HG02884 (cell line): ENCODE measurements around the gene NUDT8.
"Not testable (repeated sequence)": the region's sequence is repeated elsewhere in the genome, so short reads cannot be mapped to it uniquely, and the experiment has no call there.

Source experiments
- ATAC-seq: cut with Tn5 transposase; IDR thresholded peaks from one replicate; pipeline ENCODE4 v1.9.1; 2021; ENCODE audit warnings: mild to moderate bottlenecking, moderate library complexity; ENCODE audit not compliant: unreplicated experiment

NUDT8 gene

DNA sequence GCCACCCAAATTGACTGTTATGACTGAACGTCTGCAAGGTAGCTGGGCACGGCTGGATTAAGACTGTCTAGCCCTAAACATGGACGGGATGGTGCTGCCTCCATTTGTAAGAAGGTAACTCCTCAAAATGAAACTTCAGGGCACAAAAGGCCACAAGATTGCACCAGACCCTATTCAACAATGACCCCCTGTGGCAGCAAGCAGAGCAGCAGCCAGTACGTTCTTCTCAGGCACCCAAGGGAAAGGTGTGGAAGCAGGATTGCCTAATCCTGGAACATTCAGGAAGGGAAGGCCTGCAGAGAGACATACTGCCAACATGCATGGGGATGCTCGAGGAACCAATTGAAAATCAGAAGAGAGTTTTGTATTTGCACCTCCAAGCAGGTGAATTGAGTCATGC is 14.3 kb upstream of the NUDT8 start:
- ATAC-seq = no peak

DNA sequence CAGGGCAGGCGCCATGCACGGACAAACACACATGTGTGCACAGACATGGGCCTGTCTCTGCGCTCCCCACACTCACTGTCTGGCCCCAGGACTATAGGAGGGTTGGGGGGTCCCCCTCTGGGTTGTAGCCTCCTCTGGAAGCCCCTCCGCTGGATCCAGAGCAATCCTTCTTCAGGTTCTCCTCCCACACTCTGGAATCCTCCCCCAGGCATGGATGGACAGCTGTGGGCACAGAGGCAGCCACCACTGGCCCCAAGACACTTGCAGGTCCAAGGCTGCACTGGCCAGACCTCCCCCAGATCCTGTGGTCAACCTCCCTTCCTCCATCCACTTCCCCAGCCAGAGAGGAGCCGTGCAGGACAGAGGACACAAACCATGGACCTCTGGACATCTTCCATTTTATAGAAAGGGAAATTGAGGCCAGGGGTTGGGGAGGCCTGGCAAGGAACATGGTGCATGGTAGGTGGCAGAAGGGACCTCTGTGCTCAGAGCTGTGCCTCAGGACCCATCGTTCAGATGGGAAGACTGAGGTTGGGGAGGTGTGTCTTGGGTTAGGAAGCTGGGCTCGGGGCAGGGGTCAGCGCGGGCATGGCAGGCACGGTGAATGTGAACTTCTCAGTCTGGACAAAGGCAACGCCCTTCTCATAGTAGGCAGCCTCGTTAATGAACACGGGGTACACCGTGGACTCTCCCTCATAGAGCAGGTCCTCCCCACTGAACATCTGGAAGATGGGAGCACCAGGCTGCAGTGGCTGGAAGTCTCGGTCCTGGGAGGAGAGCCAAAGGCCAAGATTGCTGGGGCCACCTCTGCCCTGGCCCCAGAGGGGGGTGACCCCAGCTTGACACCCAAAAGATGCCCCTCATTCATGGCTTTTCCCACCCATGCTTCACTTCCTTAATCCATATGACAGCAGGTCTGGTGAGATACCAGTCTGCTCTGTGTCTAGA is 12.7 kb upstream of the NUDT8 start:
- no peak for ATAC-seq

DNA sequence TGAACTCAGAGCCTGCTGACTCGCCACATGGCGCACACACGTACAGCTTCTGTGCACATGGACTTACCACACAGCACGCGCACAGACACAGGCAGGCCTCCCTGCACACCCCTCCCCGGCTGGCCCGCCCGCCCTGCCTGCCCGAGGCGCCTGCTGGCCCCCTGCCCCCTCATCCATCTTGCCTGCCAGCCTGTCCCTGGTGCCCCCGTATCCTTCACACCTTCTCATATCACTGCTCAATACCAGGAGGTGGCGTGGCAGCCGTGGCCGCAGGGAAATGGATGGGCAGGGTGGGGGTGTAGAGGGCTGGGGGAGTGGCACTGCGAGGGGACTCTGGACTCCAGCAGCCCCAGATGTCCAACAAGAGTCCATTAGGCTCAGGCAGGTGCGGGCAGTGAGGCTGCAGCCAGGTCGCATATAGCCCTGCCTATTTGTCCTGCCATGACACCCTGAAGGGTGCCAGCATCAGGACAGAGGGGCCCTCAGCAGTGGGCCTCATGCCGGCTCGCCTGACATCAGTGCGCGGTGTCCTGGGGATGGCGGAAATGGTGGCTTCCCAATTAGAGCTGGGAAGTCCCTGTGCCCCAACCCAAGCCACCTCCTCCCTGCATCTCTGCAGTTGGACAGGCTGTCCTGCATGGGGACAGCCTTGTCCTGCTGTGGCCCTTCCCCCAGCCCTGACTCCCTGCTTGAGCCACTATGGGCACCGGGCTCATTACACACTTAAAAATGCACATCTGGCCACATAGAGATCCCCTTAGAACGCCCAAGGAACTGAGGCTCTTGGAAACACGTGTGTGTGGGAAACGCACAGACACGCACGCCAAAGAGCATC is 11.8 kb upstream of the NUDT8 start:
- no peak for ATAC-seq

DNA sequence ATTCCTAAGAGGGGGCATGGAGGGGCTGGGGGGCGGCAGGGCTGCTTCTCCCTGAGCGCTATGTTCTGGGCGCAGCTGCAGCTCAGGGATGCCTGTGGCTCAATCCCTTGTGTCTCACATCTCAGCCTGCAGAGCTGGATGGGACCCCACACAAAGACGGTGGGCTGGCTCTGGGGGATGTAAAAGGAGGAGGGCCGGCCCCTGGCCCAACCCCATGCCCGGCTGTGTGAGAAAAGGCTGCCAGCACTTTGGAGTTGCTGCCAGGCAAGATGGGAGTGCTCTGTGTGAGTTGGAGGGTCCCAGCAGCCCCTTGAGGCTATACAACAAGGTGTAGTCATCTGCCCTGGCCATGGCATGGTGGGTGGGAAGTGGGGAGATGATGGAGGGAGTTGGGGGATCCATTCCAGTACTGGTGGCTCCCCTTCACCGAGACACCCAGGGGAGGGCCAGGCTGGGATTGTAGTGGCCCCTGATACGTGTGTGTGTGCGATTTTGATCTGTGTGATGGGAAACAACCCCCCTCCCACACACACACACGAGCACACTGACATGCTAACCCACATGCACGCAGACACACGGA is 11.1 kb upstream of the NUDT8 start:
- ATAC-seq = no peak

DNA sequence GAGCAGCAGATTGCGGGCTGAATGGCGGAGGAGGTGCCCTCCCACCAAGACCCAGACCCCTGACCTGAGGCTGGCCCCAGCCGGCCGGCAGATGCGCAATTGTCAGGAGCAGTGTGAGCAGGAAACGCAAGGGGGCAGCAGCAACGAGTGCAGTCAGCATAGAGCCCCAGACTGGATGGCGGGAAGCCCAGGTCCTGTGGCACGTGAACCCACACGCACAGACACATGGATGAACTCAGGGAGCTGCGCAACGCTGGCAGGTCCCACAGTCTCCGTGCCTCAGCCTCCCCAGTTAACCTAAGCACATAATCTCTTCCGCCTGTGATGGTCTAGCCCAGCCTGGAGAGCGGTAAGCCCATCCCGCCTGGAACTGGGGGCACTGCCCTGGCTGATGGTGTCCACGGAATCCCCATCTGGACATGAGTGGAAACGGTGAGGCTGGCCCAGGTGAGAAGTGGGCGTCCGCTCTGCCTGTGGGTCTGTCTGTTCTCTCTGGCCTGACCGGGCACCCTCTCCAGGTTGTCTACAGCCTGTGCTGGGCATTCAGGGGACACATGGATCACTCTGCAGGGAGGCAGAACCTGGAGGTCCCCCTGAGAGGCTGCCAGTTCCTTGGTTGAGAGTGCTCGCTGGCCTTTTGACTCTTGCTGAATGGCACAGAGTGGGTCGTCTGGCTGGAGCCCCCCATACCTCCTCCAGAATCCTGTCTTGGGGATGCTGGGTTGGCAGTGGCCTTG is 10.5 kb upstream of the NUDT8 start:
- ATAC-seq = no peak

DNA sequence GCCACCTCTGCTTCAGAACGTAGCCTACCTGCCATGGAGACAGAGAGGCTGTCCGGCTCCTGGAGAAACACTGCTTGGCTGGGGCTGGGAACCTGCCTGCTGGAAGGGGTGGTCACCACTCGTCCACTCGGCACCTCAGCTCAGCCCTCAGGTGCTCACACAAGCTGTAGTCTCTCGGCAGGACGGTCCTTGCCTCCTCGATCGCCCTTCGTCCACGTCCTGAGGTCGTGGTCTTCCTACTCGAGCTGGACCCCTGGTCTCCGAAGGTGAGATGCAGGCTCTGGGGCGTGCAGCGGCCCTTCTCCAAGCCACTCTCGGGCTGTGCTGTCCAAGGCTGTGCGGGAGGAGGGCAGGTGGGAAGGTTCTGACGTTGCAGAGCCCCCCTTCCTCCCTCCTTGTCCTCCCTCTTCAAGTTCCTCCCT is 9.7 kb upstream of the NUDT8 start, which contains the start of gene TBX10:
TSS of gene TBX10 (minus strand) at position 326 of the 422 bp plus-strand sequence. CDS start at position 35, 291 bp downstream.
- ATAC-seq = no peak

DNA sequence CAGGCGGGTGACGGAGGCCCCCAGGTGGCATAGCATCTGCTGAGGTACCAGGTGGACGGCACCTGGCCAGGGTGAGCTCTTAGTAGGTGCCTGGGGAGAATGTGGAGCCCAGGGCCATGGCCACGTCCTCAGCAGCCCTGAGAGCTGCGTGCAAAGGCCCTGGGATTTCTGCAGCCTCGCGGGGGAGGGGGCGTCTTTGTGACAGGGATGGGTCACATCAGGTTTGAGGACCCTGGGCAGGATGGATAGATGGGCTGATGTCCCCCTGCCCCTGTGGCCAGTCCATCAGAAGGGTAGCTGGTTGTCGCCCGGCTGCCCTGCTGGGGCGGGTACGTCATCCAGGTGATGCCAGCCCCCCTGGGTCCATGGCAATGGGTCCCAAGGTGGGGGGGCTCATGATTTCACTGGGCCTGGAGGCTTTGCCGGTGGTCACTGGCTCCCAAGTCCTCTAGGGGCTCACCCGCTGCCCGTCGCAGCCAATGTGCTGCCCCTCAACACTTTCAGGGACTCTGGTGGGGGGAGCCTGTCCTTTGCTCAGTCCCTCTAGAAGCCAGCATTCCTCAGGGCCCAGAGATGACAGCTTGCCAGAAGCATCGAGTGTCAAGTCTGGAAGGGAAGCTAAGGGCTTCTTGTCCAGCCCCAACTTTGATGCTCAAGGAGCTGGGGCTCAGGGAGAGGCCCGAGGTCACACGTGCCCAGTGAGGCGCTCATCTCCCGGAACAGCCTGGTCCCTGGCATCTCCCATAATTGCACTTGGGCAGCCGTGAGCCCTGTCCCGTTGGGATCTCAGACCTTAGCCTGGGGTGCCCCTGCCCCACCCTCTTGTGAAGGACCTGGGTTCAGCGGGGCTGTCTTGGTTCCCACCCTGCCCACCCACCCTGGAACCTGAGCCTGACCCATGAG is 9.0 kb upstream of the NUDT8 start:
- ATAC-seq = no peak

DNA sequence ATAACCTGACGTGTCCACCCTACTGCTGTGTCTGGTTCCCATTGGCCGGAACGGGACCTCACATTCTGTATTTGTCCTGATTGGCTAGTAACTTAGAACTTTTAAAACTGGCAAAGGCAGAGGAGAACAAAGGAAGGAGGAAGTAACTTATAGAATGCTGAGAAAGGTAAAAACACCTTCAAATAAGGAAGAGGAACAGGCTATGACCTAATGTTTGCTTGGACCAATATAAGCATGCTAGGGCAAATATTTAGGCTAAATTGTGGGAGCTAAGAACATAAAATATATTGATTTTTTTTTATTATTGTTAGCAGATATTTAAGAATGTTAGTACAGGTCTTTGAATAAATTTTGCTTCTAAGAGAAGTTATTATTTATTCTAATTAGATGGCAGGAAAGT is 7.7 kb upstream of the NUDT8 start:
- not testable (repeated sequence) for ATAC-seq

DNA sequence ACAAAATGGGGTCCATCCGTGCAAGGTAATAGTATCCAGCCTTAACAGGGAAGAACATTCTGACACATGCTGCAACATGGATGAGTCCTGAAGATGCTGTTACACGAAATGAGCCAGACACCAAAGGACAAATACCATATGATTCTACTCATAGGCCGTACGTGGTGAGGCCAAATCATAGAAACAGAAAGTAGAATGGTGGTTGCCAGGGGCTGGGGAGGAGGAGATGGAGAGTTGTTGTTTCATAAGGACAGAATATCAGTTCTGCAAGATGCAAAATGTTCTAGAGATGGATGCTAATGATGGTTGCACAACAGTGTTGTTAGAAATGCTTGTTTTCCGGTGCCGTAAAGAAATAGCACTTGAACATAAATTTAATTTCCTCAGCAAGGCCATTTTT is 7.2 kb upstream of the NUDT8 start:
- no peak for ATAC-seq

DNA sequence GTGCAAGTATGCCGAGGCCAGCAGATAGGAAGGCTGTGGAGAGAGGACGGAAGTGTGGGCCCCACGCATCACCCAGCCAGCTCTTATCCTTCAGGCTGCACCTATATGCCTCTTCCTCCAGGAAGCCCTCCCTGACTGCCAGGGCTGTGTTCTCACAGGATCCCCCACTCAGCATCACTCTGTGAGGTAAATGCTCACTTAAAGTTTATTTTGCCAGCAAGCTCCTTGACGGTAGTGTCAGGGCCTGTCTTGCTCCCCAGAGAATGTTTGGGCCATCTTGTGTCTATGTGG is 5.4 kb upstream of the NUDT8 start:
- no peak for ATAC-seq

DNA sequence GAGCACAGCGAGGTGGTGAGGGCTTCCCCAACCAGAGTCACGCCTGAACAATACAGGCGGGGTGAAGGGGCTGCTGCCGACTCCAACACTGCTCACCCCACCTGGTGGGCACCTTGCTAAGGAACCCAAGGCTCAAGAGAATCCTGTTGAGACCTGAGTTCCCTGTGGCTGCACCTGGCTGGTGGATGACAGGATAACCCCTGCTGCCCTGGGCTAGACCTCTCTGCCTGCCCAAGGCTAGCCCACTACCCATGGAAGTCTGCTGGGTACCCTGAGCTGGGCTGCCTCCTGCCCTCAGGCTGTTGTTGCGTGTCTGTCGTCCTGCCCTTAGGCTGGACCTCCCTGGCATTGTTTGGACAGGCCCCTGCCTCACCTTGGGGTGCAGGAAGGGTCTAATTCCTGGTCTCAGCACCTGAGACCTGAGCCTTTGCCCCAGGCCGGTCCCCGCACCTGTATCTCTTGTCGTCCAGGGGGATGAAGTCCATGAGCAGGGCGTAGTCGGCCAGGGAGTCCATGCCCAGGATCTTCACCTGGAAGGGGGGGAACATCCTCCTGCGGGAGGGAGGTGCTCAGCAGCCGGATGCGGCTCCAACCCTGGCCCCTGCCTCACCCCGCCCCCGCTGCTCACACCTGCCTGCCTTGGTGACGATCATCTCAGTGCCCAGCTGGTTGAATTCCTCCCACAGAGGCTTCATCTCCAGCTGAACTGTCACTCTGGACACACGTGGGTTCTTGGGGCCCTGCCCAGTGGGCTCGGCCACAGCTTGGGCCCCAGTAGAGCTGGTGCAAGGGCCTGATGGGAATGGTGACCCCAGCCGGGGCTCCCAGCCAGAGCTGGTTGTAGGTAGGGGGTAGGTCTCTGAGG is 4.9 kb upstream of the NUDT8 start:
- no peak for ATAC-seq

DNA sequence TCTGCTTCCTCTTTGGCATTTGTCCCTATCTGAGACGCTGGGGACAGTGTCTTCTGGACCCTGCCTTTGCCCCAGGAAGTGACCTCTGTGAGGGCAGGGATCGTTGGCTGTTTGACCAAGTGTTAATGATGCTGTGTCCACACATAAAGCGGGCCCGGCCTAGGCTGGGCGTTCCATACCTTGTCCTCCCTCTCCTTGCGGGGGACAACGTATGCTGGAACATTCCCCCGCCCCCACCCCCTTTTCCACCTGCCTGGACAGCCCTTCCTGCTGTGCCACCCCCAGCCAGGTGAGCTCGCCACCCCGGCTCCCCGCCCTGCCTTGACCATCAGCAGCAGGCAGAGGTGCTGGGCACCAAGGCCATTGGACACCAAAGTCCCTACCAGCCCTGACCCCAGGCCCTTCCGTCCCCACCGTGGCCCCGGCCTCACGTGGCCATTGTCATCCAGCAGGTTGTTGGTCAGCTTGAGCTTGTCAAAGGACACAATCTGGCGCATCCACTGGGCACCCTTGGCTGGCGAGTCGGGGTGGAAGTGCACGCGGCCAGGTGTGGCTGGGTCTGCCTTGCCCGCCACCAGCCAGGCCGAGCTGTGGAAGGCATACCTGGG is 4.1 kb upstream of the NUDT8 start:
- ATAC-seq = no peak

DNA sequence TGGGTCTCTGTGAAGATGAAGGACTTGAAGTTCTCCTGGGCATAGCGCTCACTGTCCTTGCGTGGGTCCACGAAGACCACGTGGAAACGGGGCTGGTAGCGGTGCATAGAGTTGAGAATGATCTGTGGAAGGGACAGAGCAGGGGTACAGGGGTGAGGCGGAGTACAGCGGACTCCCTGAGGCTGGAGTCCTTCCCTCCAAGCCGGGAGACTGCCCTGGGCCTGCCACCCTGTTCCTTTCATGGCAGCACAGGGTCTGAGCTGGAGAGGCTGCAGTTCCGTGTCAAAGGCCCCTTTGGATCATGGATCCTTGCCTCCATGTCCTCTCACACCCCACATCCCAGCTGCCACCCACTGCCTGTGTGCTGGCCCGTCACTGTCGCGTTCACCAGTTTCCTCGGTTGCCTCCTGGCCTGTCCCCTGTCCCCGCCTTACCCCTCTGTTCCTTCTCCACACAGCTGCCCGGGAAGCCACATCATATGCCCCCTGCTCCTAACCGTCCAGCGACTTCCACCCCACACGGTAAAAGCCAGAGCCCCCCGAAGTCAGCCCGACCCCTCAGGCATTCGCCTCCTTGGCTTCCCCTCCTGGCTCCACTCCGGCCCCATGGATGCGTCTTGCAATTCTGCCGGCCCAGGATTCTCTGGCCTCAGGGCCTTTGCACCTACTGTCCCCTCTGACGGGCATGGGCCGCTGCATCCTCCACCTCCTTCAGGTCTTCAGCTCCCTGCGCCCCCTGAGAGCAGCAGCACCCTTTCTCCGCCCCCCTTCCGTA is 3.4 kb upstream of the NUDT8 start:
- no peak for ATAC-seq

DNA sequence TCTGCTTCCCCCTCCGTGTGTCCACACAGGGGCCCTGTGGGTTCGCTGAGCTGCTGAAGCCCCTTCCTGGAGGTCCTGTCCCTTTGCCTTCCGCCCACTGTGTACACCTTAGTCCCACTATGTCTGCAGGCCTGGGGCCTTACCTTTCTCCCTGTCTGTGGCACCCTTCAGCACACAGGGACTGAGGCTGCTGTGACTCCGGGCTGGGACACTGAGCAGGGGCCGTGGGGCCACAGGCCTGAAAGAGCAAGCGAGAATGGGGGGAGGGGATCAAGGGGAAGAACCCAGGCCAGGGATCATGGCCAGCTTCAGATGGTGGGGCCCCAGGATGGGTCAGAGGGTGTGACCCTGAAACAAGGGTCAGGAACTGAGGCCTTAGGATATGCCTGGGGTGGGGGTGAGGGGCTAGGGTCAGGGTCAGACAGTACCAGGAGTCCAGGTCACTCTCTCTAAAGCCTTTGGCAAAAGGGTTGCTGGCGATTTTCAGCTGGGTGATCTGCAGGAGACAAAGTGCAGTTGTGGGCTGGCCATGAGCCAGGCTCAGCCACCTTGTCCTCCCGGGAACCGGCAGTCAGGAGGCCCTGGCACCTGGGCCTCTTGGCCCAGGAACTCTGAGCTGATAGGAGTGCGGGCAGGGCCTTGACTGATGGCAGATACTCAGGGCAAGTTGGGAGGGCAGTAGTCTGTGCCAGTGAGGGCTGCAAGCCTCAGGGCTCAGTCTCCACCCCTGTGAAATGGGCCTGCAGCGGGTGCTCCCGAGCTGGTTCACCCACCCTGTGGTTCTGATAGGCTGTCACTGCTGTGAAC is 2.6 kb upstream of the NUDT8 start:
- no peak for ATAC-seq

DNA sequence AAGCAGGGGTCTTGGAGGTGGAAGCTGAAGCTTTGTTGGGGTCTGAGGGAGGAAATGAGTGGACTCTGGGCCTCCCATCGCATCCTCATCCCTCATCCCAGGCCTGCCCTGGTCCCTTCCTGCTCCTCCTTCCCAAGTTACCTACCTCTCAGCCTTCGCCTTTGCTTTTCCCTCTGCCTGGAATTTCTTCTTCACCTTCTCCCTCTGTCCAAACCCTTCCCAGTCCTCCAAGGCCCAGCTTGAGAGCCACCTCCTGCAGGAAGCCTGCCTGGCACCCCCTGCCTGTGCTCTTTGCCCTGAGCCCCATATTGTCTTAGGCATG is 2.1 kb upstream of the NUDT8 start:
- no peak for ATAC-seq

DNA sequence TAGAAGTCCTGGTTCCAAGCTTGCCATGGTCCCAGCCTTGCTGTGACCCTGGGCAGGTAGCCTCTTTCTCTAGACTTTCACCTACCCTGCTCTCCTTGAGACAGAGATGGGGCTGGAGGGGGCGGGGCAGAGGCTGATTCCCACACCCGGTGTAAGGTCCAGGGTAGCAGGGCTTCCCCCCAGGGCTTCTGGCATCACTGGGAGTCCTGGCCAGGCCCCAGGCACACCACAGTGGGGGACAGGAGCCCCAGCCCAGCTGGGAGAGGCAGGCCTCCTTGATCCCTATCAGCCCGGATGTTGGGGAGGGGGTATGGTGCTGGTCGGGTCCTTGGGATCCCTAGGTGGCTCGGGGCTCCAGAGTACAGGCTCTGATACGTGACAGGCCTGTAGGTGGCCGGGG is 1.7 kb upstream of the NUDT8 start:
- ATAC-seq = no peak

DNA sequence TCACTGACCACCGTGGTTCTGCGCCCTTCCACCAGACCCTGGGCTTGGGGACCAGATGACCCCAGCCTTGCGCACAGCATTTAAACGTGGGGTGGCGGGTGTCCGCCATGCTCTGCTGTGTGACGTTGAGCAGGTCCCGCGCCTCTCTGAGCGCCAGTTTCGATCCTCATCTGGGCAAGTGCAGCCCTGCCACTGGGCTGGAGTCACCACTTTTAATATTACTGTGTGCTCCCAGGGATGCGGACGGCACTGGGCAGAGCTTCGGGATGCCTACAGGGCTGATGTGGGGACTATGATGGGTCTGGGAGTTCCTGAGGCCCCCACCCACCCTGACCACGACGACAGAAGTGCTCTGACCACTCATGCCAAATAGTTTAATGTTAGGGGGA is 1.2 kb upstream of the NUDT8 start:
- no peak for ATAC-seq
